HUES48 (cell line): ENCODE results near the gene ERC1.
"Not testable (repeated sequence)": the region's sequence is repeated elsewhere in the genome, so short reads cannot be mapped to it uniquely, and the experiment has no call there.

Experiments used
- H3K27ac ChIP-seq: one replicate; pipeline ENCODE4 v1.7.0; 2013; ENCODE audit warnings: low read depth, low read length, inconsistent platforms
- H3K27me3 ChIP-seq: 2 replicates; pipeline ENCODE4 v1.6.1; 2013; ENCODE audit warnings: mild to moderate bottlenecking, low read length; ENCODE audit not compliant: control insufficient read depth, insufficient read depth
- H3K36me3 ChIP-seq: 2 replicates; pipeline ENCODE4 v1.6.1; 2013; ENCODE audit warnings: low read length; ENCODE audit not compliant: control insufficient read depth, insufficient read depth
- H3K4me1 ChIP-seq: 2 replicates; pipeline ENCODE4 v1.6.1; 2013; ENCODE audit warnings: mild to moderate bottlenecking, low read length; ENCODE audit not compliant: control insufficient read depth, insufficient read depth
- H3K4me3 ChIP-seq: 2 replicates; pipeline ENCODE4 v1.5.1; 2013; ENCODE audit warnings: mild to moderate bottlenecking, low read depth, low read length
- H3K9ac ChIP-seq: 2 replicates; pipeline ENCODE4 v1.6.1; 2013; ENCODE audit warnings: mild to moderate bottlenecking, low read depth, low read length, moderate library complexity
- H3K9me3 ChIP-seq: 2 replicates; pipeline ENCODE4 v1.6.1; 2013; ENCODE audit warnings: low read length; ENCODE audit not compliant: control insufficient read depth, insufficient read depth

Gene ERC1

DNA sequence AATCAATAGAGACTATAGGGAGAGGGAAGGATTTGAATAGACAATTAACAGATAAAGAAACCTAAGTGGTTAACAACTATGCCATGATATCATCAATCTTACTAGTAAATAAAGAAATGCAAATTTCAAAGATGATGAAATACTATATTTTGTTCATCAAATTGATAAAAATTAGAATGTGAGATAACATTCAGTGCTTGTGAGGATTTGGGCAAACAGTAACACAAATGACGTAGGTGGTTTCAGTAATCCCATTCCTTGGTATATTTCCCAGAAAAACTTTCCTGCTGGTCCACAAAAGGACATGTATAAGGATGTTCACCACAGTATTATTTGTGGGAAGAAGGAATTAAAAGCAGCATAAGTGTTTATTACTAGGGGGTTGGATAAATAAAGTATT lies 136.0 kb downstream of the ERC1 start:
- Histone ChIP-seq H3K27me3 (peaks cover 13% of the 10 kb centered on the region), H3K9ac (no peak overlapping the region), H3K27ac (no peak overlapping the region), H3K9me3 (no peaks in the 10 kb centered on the region), H3K36me3 (no peaks in the 10 kb centered on the region), H3K4me1 (no peaks in the 10 kb centered on the region), H3K4me3 (no peak overlapping the region)

DNA sequence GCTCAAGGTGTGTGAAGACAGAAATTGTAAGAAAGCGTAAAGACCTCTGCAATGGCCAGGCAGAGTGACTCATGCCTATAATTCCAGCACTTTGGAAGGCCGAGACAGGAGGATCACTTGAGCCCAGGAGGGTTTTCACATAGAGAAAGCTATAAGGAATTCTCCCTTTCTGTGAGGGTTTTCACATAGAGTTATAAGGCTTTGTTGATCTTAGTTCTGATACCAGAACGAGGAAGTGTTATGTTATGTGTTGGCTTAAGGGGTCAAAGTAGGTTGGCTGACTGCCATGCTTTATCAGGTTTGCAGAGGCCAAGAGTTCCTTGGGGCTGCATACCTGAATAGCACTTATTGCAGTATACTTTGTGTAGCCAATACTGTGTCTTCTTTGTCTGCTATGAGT lies 139.1 kb downstream of the ERC1 start:
- Histone ChIP-seq H3K27ac (no peak overlapping the region), H3K9me3 (no peaks in the 10 kb centered on the region), H3K36me3 (no peaks in the 10 kb centered on the region), H3K9ac (no peak overlapping the region), H3K4me3 (no peak overlapping the region), H3K27me3 (no peaks in the 10 kb centered on the region), H3K4me1 (peaks cover 4% of the 10 kb centered on the region; the same call in 1 of the 2 replicates)

DNA sequence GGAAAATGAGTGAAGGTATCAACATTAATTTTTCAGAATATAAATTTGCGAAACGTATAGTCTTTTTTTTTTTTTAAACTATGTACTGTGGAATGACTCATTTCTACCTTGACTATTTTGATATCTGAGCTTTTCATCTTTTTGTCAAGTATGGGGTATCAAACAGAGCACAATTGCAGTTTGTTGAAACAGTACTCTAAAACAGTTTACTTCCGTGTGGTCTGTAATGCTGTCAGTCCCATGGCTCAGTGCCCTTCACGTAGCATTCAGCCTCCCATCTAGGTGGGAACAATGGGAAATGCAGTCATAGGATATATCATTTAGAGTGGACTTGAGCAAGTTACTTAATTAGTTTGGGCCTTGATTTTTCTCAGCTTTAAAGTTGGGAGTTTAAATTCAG lies 139.5 kb downstream of the ERC1 start:
- Histone ChIP-seq H3K4me1 (peaks cover 4% of the 10 kb centered on the region; the same call in 1 of the 2 replicates), H3K27me3 (no peaks in the 10 kb centered on the region), H3K36me3 (no peaks in the 10 kb centered on the region), H3K9ac (no peak overlapping the region), H3K9me3 (no peaks in the 10 kb centered on the region), H3K27ac (no peak overlapping the region), H3K4me3 (no peak overlapping the region)

DNA sequence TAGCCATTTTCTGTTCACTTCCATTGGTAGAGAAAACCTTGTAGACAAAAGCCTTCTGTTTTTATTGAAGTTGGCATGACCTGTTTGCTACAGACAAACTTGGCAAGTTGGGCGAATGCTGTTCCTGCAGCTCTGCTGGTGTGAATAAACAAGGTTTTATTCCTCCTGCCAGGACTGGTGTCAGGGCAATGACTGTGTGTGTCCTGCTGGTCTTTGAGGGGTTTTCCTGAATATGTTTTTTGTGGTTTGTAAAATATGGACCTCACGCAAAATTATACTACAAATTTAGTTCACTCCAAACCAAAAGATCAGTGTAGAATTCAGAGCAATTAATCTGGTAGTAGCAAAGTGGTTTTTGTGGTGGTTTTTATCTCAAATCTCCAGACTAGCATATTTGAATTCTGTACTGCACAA lies 140.8 kb downstream of the ERC1 start:
- H3K4me3 ChIP-seq: no peak overlapping the region
- H3K9ac ChIP-seq: no peak overlapping the region
- H3K27ac ChIP-seq: no peak overlapping the region
- H3K4me1 ChIP-seq: peaks cover 4% of the 10 kb centered on the region; the same call in 1 of the 2 replicates
- no peaks in the 10 kb centered on the region for H3K9me3 ChIP-seq
- H3K27me3 ChIP-seq: no peaks in the 10 kb centered on the region
- H3K36me3 ChIP-seq: no peaks in the 10 kb centered on the region

DNA sequence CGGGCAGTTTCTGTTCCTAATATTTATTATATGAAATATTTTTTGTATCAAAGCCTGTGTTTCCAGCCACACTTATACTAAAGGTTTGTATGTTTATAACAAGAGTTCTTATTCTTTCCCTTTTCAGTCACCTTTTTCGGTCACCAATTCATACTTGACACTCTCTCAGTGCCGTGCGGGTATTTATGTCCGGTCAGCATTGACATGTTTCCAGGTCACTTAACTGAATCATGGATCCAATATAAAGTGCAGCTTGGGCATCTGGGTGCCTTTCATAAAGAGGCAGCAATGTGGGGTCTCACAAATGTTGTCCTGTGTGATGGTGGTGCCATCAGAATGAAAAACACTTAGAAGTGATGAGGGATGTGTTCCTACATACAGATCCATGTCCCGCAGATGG lies 141.3 kb downstream of the ERC1 start:
- Histone ChIP-seq H3K9me3 (no peaks in the 10 kb centered on the region), H3K27ac (no peak overlapping the region), H3K9ac (no peak overlapping the region), H3K36me3 (no peaks in the 10 kb centered on the region), H3K4me3 (no peak overlapping the region), H3K4me1 (peaks cover 4% of the 10 kb centered on the region; the same call in 1 of the 2 replicates), H3K27me3 (no peaks in the 10 kb centered on the region)

DNA sequence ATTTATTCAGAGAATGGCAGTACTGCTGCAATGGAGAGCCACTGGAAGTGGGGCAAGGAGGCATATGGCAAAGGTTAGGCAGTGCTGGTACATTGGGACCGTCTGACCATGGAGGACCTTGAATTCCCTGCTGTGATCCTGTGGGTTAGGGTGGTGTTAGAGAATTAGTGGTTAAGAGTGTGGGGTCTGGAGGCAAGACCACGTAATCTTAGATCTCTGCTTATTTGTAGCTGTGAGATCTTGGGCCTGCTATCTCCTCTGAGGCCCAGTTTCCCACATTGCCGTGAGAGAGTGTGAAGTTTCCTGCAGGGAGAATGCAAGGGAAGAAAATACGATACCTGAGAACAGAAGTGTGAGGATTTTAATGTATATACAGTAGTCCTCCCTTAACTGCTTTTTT lies 147.7 kb downstream of the ERC1 start:
- H3K4me1 ChIP-seq: peaks cover 3% of the 10 kb centered on the region; the same call in 1 of the 2 replicates
- H3K4me3 ChIP-seq: no peak overlapping the region
- H3K27me3 ChIP-seq: no peaks in the 10 kb centered on the region

DNA sequence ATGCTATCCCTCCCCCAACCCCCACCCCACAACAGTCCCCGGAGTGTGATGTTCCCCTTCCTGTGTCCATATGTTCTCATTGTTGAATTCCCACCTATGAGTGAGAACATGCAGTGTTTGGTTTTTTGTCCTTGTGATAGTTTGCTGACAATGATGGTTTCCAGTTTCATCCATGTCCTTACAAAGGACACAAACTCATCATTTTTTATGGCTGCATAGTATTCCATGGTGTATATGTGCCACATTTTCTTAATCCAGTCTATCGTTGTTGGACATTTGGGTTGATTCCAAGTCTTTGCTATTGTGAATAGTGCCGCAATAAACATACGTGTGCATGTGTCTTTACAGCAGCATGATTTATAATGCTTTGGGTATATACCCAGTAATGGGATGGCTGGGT lies 155.7 kb downstream of the ERC1 start:
- H3K4me1 ChIP-seq, H3K27me3 ChIP-seq, H3K4me3 ChIP-seq, H3K9me3 ChIP-seq, H3K9ac ChIP-seq, H3K27ac ChIP-seq, H3K36me3 ChIP-seq: not testable (repeated sequence)

More for the DNA sequence above, 147.7 kb downstream of the ERC1 start:
- H3K9ac ChIP-seq: no peak overlapping the region
- H3K36me3 ChIP-seq: peaks cover 12% of the 10 kb centered on the region
- no peaks in the 10 kb centered on the region for H3K9me3 ChIP-seq
- no peak overlapping the region for H3K27ac ChIP-seq

DNA sequence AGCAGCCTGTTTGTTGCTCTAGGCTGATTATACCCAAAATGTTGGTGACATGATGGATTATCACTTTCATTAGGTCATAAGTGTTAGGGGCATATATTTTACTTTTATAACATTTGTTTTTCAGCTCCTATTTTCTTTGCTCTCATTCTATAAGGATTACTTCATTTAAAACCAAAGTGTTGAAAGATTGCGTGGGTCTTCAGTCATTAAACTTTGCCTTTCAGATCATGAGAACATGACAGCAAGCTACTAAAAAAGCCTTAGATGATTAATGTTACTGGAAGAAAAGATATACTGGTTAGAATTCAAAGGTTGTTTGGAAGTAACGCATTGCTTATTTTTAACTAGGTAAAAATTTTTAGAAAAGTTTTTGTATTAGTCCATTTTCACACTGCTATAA lies 156.8 kb downstream of the ERC1 start:
- no peak overlapping the region for H3K4me3 ChIP-seq
- H3K27ac ChIP-seq: no peak overlapping the region
- no peak overlapping the region for H3K9ac ChIP-seq
- H3K4me1 ChIP-seq: no peaks in the 10 kb centered on the region
- H3K9me3 ChIP-seq: no peaks in the 10 kb centered on the region
- H3K36me3 ChIP-seq: no peaks in the 10 kb centered on the region
- H3K27me3 ChIP-seq: no peaks in the 10 kb centered on the region

DNA sequence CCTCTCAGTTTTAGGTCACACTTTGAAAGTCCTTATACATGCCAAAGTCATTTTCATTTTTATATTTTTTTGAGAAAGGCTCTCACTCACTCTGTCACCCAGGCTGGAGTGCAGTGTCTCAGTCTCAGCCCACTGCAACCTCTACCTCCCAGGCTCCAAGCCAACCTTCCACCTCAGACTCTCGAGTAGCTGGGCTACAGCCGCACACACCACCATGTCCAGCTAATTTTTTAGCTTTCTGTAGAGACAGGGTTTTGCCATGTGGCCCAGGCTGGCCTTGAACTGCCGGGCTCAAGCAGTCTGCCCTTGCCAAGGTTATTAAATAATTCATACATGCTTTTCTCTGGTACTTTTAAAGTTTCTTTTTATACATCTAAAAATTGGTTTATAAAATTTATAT lies 166.0 kb downstream of the ERC1 start:
- Histone ChIP-seq H3K27me3 (no peaks in the 10 kb centered on the region), H3K27ac (no peak overlapping the region)

DNA sequence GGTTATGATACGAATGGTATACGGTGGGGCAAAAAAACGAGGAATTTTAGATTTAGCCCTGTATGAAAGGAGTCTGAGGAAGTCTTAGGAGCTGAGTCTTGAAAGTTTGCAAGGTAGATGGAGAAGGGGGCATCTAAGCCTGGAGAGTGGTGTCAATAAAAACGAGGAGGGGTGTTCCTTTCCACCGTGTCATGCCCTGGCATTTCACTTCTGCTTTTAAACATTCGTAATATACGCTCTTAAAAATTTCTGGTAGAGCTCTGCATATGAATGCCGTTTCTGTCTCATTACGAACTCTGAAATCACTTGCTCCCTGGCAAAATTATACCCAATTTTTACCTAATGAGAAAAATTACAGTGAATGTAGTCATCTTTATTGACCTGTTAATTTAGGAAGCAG lies 170.2 kb downstream of the ERC1 start:
- Histone ChIP-seq H3K27ac (no peak overlapping the region), H3K27me3 (no peaks in the 10 kb centered on the region), H3K36me3 (peaks cover 3% of the 10 kb centered on the region; the same call in 1 of the 2 replicates), H3K9me3 (no peaks in the 10 kb centered on the region), H3K4me3 (no peak overlapping the region), H3K4me1 (no peaks in the 10 kb centered on the region), H3K9ac (no peak overlapping the region)

More for the DNA sequence above, 166.0 kb downstream of the ERC1 start:
- Histone ChIP-seq H3K4me1 (no peaks in the 10 kb centered on the region), H3K4me3 (no peak overlapping the region), H3K9me3 (no peaks in the 10 kb centered on the region), H3K36me3 (no peaks in the 10 kb centered on the region), H3K9ac (no peak overlapping the region)

DNA sequence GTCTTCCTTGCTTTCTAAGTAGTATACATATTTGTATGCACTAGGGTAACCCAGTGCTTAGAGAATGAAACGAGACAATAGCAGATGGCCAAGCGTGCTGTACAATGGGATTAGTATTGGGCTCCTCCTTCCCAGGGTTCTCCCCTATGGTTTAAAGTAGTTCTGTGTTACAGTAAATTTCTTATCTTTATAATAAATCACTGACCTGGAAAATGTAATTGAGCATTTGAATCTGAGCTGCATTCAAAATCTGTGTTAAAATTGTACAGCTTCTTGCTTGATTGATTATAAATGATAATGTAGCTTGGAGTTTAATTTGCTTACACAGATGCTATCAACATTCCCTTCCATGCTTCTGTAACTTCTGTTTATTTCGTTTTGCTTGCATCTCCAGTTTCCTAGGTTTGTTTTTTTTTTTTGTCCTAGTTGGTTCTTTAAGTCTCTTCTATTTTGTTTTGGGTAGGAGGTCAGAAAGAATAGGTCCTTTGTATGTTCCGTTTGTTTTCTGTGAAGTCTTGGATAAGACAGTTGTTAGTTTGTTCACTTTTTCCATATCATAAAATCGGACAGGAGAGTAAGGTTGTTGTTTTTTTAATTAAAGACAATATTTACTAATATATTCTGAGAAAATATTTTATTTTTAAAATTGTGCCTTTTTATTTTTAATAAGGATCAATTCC lies 171.2 kb downstream of the ERC1 start:
- H3K27me3 ChIP-seq: no peaks in the 10 kb centered on the region
- H3K4me3 ChIP-seq: no peak overlapping the region
- H3K4me1 ChIP-seq: no peaks in the 10 kb centered on the region
- H3K9ac ChIP-seq: no peak overlapping the region
- peaks cover 3% of the 10 kb centered on the region; the same call in 1 of the 2 replicates for H3K36me3 ChIP-seq
- H3K27ac ChIP-seq: no peak overlapping the region
- H3K9me3 ChIP-seq: no peaks in the 10 kb centered on the region
